GM12878 (cell line): Measurements from ENCODE around the gene XAB2. TPM values are rescaled to one million over a fixed set of nuclear protein-coding genes. Genes with fewer than 3 reads are reported as not detected.

Experiments
- ATAC-seq: fragments of 200-7000 bp; cut with Tn5 transposase; 3 replicates; pipeline ENCODE4 v1.9.1; 2020; ENCODE audit warnings: mild to moderate bottlenecking, moderate library complexity
- BruUV-seq: library from RNA; stranded (reverse); fragments of 400-500 nt; replicated peaks from 2 replicates; lab custom pipeline; 2021; lab: Mats Ljungman, UMichigan
- CTCF ChIA-PET: fragments of 300-600 bp; sonication (Branson Sonifier 250); formaldehyde crosslinking; extraction: SDS; loops from one replicate; lab custom pipeline; 2021; ENCODE audit warnings: inconsistent platforms; lab: Yijun Ruan, JAX
- POLR2A ChIA-PET: fragments of 350-600 bp; formaldehyde crosslinking; extraction: SDS; loops from one replicate; lab custom pipeline; 2021; ENCODE audit warnings: inconsistent platforms; lab: Charles Lee
- RAD21 ChIA-PET: fragments of 300-600 bp; sonication (Branson Sonifier 250); formaldehyde crosslinking; loops from one replicate; lab custom pipeline; 2023; ENCODE audit warnings: antibody characterized with exemption; ENCODE audit not compliant: unreplicated experiment; lab: Charles Lee
- SMC1A ChIA-PET: fragments of 300-600 bp; sonication (Branson Sonifier 250); formaldehyde crosslinking; loops from one replicate; lab custom pipeline; 2023; ENCODE audit not compliant: unreplicated experiment, uncharacterized antibody; lab: Charles Lee
- DNase-seq: peaks from one replicate; pipeline ENCODE4 v3.0.0-alpha.2; 2011; ENCODE audit warnings: low read depth, low spot score
- FAIRE-seq: peaks from 3 replicates; lab custom pipeline; 2011; peaks lifted over from hg19 to GRCh38; lab: Jason Lieb, UNC
- H2AFZ ChIP-seq: 2 replicates; pipeline ENCODE4 v1.6.0; 2011; ENCODE audit warnings: low read depth, low read length, control low read depth; ENCODE audit not compliant: control insufficient read depth
- H3K27ac ChIP-seq: 2 replicates; pipeline ENCODE4 v1.5.1; 2011; ENCODE audit warnings: control low read depth; ENCODE audit not compliant: control insufficient read depth, insufficient read depth
- H3K27me3 ChIP-seq, 2 experiments: replicated peaks in 1 of 2; 2 replicates each; pipeline versions ENCODE4 v1.6.0 to v1.6.1; 2011; ENCODE audit warnings: low read length in 1 of 2; ENCODE audit not compliant: control insufficient read depth in 2 of 2, insufficient read depth in 2 of 2
- H3K36me3 ChIP-seq, 2 experiments: 2 replicates each; pipeline ENCODE4 v1.5.1; 2011; ENCODE audit warnings: low read length in 1 of 2; ENCODE audit not compliant: control insufficient read depth in 2 of 2, insufficient read depth in 2 of 2
- H3K4me1 ChIP-seq: 2 replicates; pipeline ENCODE4 v1.6.1; 2011; ENCODE audit warnings: mild to moderate bottlenecking, low read length, moderate library complexity, mixed read lengths; ENCODE audit not compliant: control insufficient read depth, insufficient read depth
- H3K4me2 ChIP-seq: 2 replicates; pipeline ENCODE4 v1.6.0; 2011; ENCODE audit warnings: control low read depth; ENCODE audit not compliant: control insufficient read depth, insufficient read depth
- H3K4me3 ChIP-seq: fragments of 200-600 bp; sonication (generic); 2 replicates; pipeline ENCODE4 v1.5.1; 2016
- H3K79me2 ChIP-seq: 2 replicates; pipeline ENCODE4 v1.6.0; 2011; ENCODE audit warnings: low read length; ENCODE audit not compliant: control insufficient read depth, insufficient read depth
- H3K9ac ChIP-seq: 2 replicates; pipeline ENCODE4 v1.8.0; 2011; ENCODE audit warnings: low read length, control low read depth, mixed read lengths; ENCODE audit not compliant: control insufficient read depth, insufficient read depth
- H3K9me3 ChIP-seq: replicated peaks from 3 replicates; pipeline ENCODE4 v1.5.1; 2011; ENCODE audit warnings: mild to moderate bottlenecking, low read length; ENCODE audit not compliant: control insufficient read depth, insufficient read depth
- H4K20me1 ChIP-seq: 2 replicates; pipeline ENCODE4 v1.6.0; 2011; ENCODE audit not compliant: control insufficient read depth, insufficient read depth
- BCL3 ChIP-seq: IDR thresholded peaks from 2 replicates; pipeline ENCODE4 v1.6.1; 2011; ENCODE audit warnings: borderline replicate concordance, low read depth, mild to moderate bottlenecking, moderate library complexity, low read length; ENCODE audit not compliant: insufficient read depth, poor library complexity, severe bottlenecking
- CHD1 ChIP-seq: IDR thresholded peaks from 2 replicates; pipeline ENCODE4 v1.6.1; 2012; ENCODE audit warnings: low read depth, low read length, improper control_type of control experiment
- MLLT1 ChIP-seq: fragments of 450-650 bp; IDR thresholded peaks from 2 replicates; pipeline ENCODE4 v1.6.1; 2016; ENCODE audit warnings: mild to moderate bottlenecking
- MTA3 ChIP-seq: IDR thresholded peaks from 2 replicates; pipeline ENCODE4 v1.6.1; 2012; ENCODE audit warnings: low read length, inconsistent platforms, borderline replicate concordance
- NFYB ChIP-seq: IDR thresholded peaks from 2 replicates; pipeline ENCODE4 v1.6.1; 2011; ENCODE audit warnings: low read depth, mild to moderate bottlenecking, low read length, improper control_type of control experiment, moderate library complexity; ENCODE audit not compliant: insufficient read depth
- SMARCA5 ChIP-seq: fragments of 450-650 bp; IDR thresholded peaks from 2 replicates; pipeline ENCODE4 v1.6.1; 2017; ENCODE audit warnings: mild to moderate bottlenecking
- SREBF2 ChIP-seq: IDR thresholded peaks from 2 replicates; pipeline ENCODE4 v1.6.1; 2012; ENCODE audit warnings: mild to moderate bottlenecking, low read length
- STAT1 ChIP-seq: fragments of 450-650 bp; conservative IDR thresholded peaks from 2 replicates; pipeline ENCODE4 v1.6.1; 2014; ENCODE audit warnings: antibody characterized with exemption, mild to moderate bottlenecking
- ZNF217 ChIP-seq: fragments of 450-650 bp; IDR thresholded peaks from 2 replicates; pipeline ENCODE4 v1.6.1; 2017; ENCODE audit warnings: antibody characterized with exemption, mild to moderate bottlenecking
- WGBS: methylation state at CpG from one replicate; pipeline ENCODE4 v1.1.6; 2016; ENCODE audit warnings: low lambda C conversion rate; ENCODE audit not compliant: insufficient replicate concordance, insufficient coverage; ENCODE audit errors: missing lambda C conversion rate; 5-methylcytosine and 5-hydroxymethylcytosine counted together
- in situ Hi-C: fragments of 300-500 bp; cut with MboI; formaldehyde crosslinking; loops from 9 replicates; pipeline ENCODE4 v1.14.3; 2018; ENCODE audit warnings: mixed read lengths
- intact Hi-C: fragments of 100-400 bp; cut with micrococcal nuclease; formaldehyde crosslinking; loops from one replicate; pipeline ENCODE4 v1.14.2; 2022; ENCODE audit not compliant: unreplicated experiment
- polyA plus RNA-seq, 11 experiments: library from polyadenylated mRNA; depleted of rRNA in 4 of 11; unstranded in 6 of 11; stranded (reverse) in 5 of 11; fragments of >200 nt; fragmentation: Nextera tagmentation in 4 of 11; fragmentation: Illumina TruSeq in 1 of 11; extraction: Ambion mirVana in 4 of 11; extraction: Trizol in 1 of 11; gene quantifications; 1 replicate in 1 of 11; 2 replicates in 10 of 11; pipeline versions ENCODE4 v1.2.1 to v1.2.3, GENCODE V29; 2011 to 2016; ENCODE audit warnings: inconsistent platforms in 2 of 11, missing spikeins in 2 of 11, low read depth in 1 of 11
- total RNA-seq, 4 experiments: library from RNA; depleted of rRNA in 3 of 4; stranded (reverse); fragments of >200 nt in 3 of 4; fragmentation: Illumina TruSeq in 1 of 4; extraction: Trizol in 1 of 4; gene quantifications; 2 replicates each; pipeline versions ENCODE4 v1.2.1 to v1.2.3, GENCODE V29; 2013 to 2021

Gene XAB2
- total and polyA plus RNA-seq, 10 of the 15 experiments (the other 5 are each of a cell fraction or from before 2014, with no cell fraction given), result 0.34 to 45.1 (median 18.8) TPM

GRCh38 chr19:7582446-7582845 lies 46.9 kb downstream of the XAB2 start:
- no peaks in the 10 kb centered on the region for H3K27me3 ChIP-seq
- no peak for ATAC-seq
- DNase-seq, result no peak
- in situ Hi-C loops, result no loop called here
- no peak overlapping the region for H3K27ac ChIP-seq
- no peaks in the 10 kb centered on the region for H3K9me3 ChIP-seq
- H3K4me1 ChIP-seq, result no peaks in the 10 kb centered on the region
- 27% methylated on average over 11 of the region's 11 CpGs for WGBS
- no peak overlapping the region for H3K4me3 ChIP-seq
- RAD21 ChIA-PET, result interaction anchor here (0.6 to 1.4 kb wide), 2 partner anchors 23 to 190 kb away, joined by 3 to 5 read pairs; no protein-coding TSS in a partner anchor
- H3K4me2 ChIP-seq, result no peak overlapping the region
- CTCF ChIA-PET, result interaction anchor here (2.3 kb wide), 1 partner anchor 14 kb away, joined by 5 read pairs; no protein-coding TSS in a partner anchor
- no peaks in the 10 kb centered on the region for H3K36me3 ChIP-seq
- no peak overlapping the region for H2AFZ ChIP-seq
- H3K9ac ChIP-seq, result no peak overlapping the region
- no TSS peak for BruUV-seq
- no peaks in the 10 kb centered on the region for H3K79me2 ChIP-seq
- no peak for FAIRE-seq
- POLR2A ChIA-PET, result interaction anchor here (0.6 kb wide), 1 partner anchor 1266 kb away, joined by 3 read pairs; no protein-coding TSS in a partner anchor
- no peaks in the 10 kb centered on the region for H4K20me1 ChIP-seq
- intact Hi-C loops, result no loop called here
- SMC1A ChIA-PET, result interaction anchor here (0.6 to 1.0 kb wide), 2 partner anchors 14 to 186 kb away, joined by 3 read pairs; no protein-coding TSS in a partner anchor
- TF ChIP-seq CHD1, result no peak
- TF ChIP-seq SMARCA5, result no peak
- TF ChIP-seq MLLT1, result no peak
- no peak for TF ChIP-seq NFYB
- no peak for TF ChIP-seq BCL3
- TF ChIP-seq ZNF217, result no peak
- no peak for TF ChIP-seq SREBF2
- TF ChIP-seq STAT1, result no peak
- no peak for TF ChIP-seq MTA3
